Keratinocyte (primary cell): ENCODE measurements around the gene HOXC12. TPM values are rescaled to one million over a fixed set of nuclear protein-coding genes. Genes with fewer than 3 reads are reported as not detected.

ENCODE experiments used
- DNase-seq: peaks from one replicate; pipeline ENCODE4 v3.0.0-alpha.2; 2011; ENCODE audit warnings: low read depth, missing footprints, low spot score
- FAIRE-seq: peaks from 2 replicates; lab custom pipeline; 2011; peaks lifted over from hg19 to GRCh38; lab: Jason Lieb, UNC
- H2AFZ ChIP-seq: 2 replicates; pipeline ENCODE4 v1.6.0; 2012; ENCODE audit warnings: low read length, control low read depth, inconsistent platforms; ENCODE audit not compliant: control insufficient read depth
- H3K27ac ChIP-seq: 2 replicates; pipeline ENCODE4 v1.5.1; 2011; ENCODE audit warnings: low read length; ENCODE audit not compliant: control insufficient read depth, insufficient read depth
- H3K27me3 ChIP-seq: 3 replicates; pipeline ENCODE4 v1.6.0; 2011; ENCODE audit warnings: low read length; ENCODE audit not compliant: control insufficient read depth, insufficient read depth; ENCODE audit errors: extremely low read depth
- H3K36me3 ChIP-seq, 2 experiments: 2 replicates in 1 of 2; 3 replicates in 1 of 2; pipeline ENCODE4 v1.5.1; 2011; ENCODE audit warnings: low read length in 2 of 2, mild to moderate bottlenecking in 1 of 2; ENCODE audit not compliant: control insufficient read depth in 2 of 2, insufficient read depth in 2 of 2; ENCODE audit errors: extremely low read depth in 1 of 2
- H3K4me1 ChIP-seq: 3 replicates; pipeline ENCODE4 v1.5.1; 2011; ENCODE audit warnings: low read length; ENCODE audit not compliant: control insufficient read depth, insufficient read depth; ENCODE audit errors: extremely low read depth
- H3K4me2 ChIP-seq: 3 replicates; pipeline ENCODE4 v1.6.0; 2011; ENCODE audit warnings: low read depth, low read length; ENCODE audit not compliant: control insufficient read depth, insufficient read depth; ENCODE audit errors: extremely low read depth
- H3K4me3 ChIP-seq, 3 experiments: fragments of 200-600 bp in 1 of 3; sonication (generic) in 1 of 3; 2 replicates in 2 of 3; 3 replicates in 1 of 3; pipeline ENCODE4 v1.5.1; 2011 to 2016; ENCODE audit warnings: low read length in 3 of 3, mild to moderate bottlenecking in 3 of 3, control low read depth in 2 of 3, inconsistent platforms in 1 of 3, low read depth in 1 of 3, mixed read lengths in 1 of 3, mixed run types in 1 of 3, moderate library complexity in 1 of 3; ENCODE audit not compliant: control insufficient read depth in 2 of 3, insufficient read depth in 2 of 3; ENCODE audit errors: extremely low read depth in 1 of 3
- H3K79me2 ChIP-seq: 2 replicates; pipeline ENCODE4 v1.6.0; 2012; ENCODE audit warnings: low read length; ENCODE audit not compliant: control insufficient read depth, insufficient read depth
- H3K9ac ChIP-seq: 3 replicates; pipeline ENCODE4 v1.6.0; 2011; ENCODE audit warnings: low read length; ENCODE audit not compliant: control insufficient read depth, insufficient read depth; ENCODE audit errors: extremely low read depth
- H3K9me1 ChIP-seq: 3 replicates; pipeline ENCODE4 v1.6.0; 2011; ENCODE audit warnings: low read length; ENCODE audit not compliant: control insufficient read depth, insufficient read depth; ENCODE audit errors: extremely low read depth
- H3K9me3 ChIP-seq: 2 replicates; pipeline ENCODE4 v1.5.1; 2012; ENCODE audit warnings: low read depth, low read length; ENCODE audit not compliant: control insufficient read depth
- H4K20me1 ChIP-seq: 3 replicates; pipeline ENCODE4 v1.6.0; 2011; ENCODE audit warnings: low read length; ENCODE audit not compliant: control insufficient read depth, insufficient read depth; ENCODE audit errors: extremely low read depth
- CTCF ChIP-seq, 3 experiments: IDR thresholded peaks in 1 of 3; conservative IDR thresholded peaks in 1 of 3; optimal IDR thresholded peaks in 1 of 3; 2 replicates in 2 of 3; 3 replicates in 1 of 3; pipeline versions ENCODE3 to v1.5.1; 2011; ENCODE audit warnings: low read length in 3 of 3, mild to moderate bottlenecking in 3 of 3, moderate library complexity in 2 of 3, control low read depth in 1 of 3, inconsistent platforms in 1 of 3; ENCODE audit not compliant: insufficient read depth in 2 of 3; ENCODE audit errors: extremely low read depth in 1 of 3
- EZH2 ChIP-seq: IDR thresholded peaks from one replicate; pipeline ENCODE4 v1.6.1; 2012; ENCODE audit warnings: inconsistent platforms, mild to moderate bottlenecking, low read length, moderate library complexity
- dilution Hi-C: fragments of 300-500 bp; cut with MboI; formaldehyde crosslinking; loops from one replicate; pipeline ENCODE4 v1.7.0; 2020; ENCODE audit warnings: low sequenced_read_pairs; ENCODE audit not compliant: extremely low pct_ligation_motif_present
- polyA plus RNA-seq, 5 experiments: library from polyadenylated mRNA; depleted of rRNA in 3 of 5; stranded (reverse) in 3 of 5; stranded (forward) in 1 of 5; unstranded in 1 of 5; fragments of >200 nt; gene quantifications; 1 replicate in 1 of 5; 2 replicates in 3 of 5; 3 replicates in 1 of 5; pipeline versions ENCODE4 v1.2.1 to v1.2.3, GENCODE V29; 2011 to 2012; ENCODE audit warnings: missing spikeins in 2 of 5, low read depth in 1 of 5, low replicate concordance in 1 of 5

Gene HOXC12
- polyA plus RNA-seq, 1 donor (not counting 4 experiments of a cell fraction or from before 2014, with no cell fraction given) = 0.47 TPM

GRCh38 chr12:53944907-53945847, 9.5 kb upstream of the HOXC12 start:
- no peaks in the 10 kb centered on the region for H4K20me1 ChIP-seq
- H3K9ac ChIP-seq = no peak overlapping the region
- no peak for FAIRE-seq
- peaks cover 16% of the 10 kb centered on the region for H3K79me2 ChIP-seq
- H3K4me2 ChIP-seq = no peak overlapping the region
- no peak for TF ChIP-seq EZH2
- no peak for TF ChIP-seq CTCF (optimal IDR thresholded peaks at IDR 0.05 in 1 of 3, IDR thresholded peaks at IDR 0.05 in 1 of 3, conservative IDR thresholded peaks at IDR 0.05 in 1 of 3; ENCODE audit: extremely low read depth in 1 of 3, insufficient read depth in 2 of 3, low read length in 3 of 3)
- H3K27me3 ChIP-seq = peaks cover 7% of the 10 kb centered on the region
- H3K9me3 ChIP-seq = no peaks in the 10 kb centered on the region
- DNase-seq = no peak
- dilution Hi-C loops = loop anchor here (25.0 kb wide), 1 partner anchor 183 kb away; the partner anchor contains the start of gene CISTR
- H3K36me3 ChIP-seq = peaks cover 6 to 11% of the 10 kb centered on the region in 2 experiments
- no peak overlapping the region for H3K27ac ChIP-seq
- H3K9me1 ChIP-seq = peaks cover 5% of the 10 kb centered on the region
- peaks cover 20% of the 10 kb centered on the region for H3K4me1 ChIP-seq
- H2AFZ ChIP-seq = no peak overlapping the region
- H3K4me3 ChIP-seq = no peak overlapping the region

- no peak for FAIRE-seq
These were observed 7.0 kb upstream of the HOXC12 start for GRCh38 chr12:53947743-53948142.

More at GRCh38 chr12:53947743-53948142, 7.0 kb upstream of the HOXC12 start:
- Histone ChIP-seq H3K27ac (no peak overlapping the region), H2AFZ (no peak overlapping the region), H3K9me3 (no peaks in the 10 kb centered on the region), H3K9me1 (peaks cover 5% of the 10 kb centered on the region), H3K4me3 (no peak overlapping the region), H3K36me3 (peaks cover 6 to 11% of the 10 kb centered on the region in 2 experiments), H3K79me2 (peaks cover 3% of the 10 kb centered on the region), H3K27me3 (peaks cover 30% of the 10 kb centered on the region), H3K9ac (no peak overlapping the region), H3K4me1 (peaks cover 14% of the 10 kb centered on the region), H4K20me1 (no peaks in the 10 kb centered on the region), H3K4me2 (no peak overlapping the region)
- DNase-seq = no peak
- dilution Hi-C loops = loop anchor here (25.0 kb wide), 1 partner anchor 185 kb away; the partner anchor contains the start of gene CISTR
- TF ChIP-seq EZH2 = no peak
- TF ChIP-seq CTCF (optimal IDR thresholded peaks at IDR 0.05 in 1 of 3, IDR thresholded peaks at IDR 0.05 in 1 of 3, conservative IDR thresholded peaks at IDR 0.05 in 1 of 3; ENCODE audit: extremely low read depth in 1 of 3, insufficient read depth in 2 of 3, low read length in 3 of 3) = no peak
